Spleen (tissue), 11 donors: Measurements from ENCODE around the gene DLEC1. TPM values are rescaled to one million over a fixed set of nuclear protein-coding genes. Genes with fewer than 3 reads are reported as not detected.

Experiments used
- DNase-seq: peaks from one replicate; pipeline ENCODE4 v3.0.0-alpha.2; 2020
- H3K27ac ChIP-seq, 8 donors: fragments of 200-600 bp; sonication (generic) in 7 of 8; 1 replicate in 4 of 8; 2 replicates in 4 of 8; pipeline versions ENCODE4 v1.5.0 to v1.8.0; 2016 to 2021; ENCODE audit warnings: inconsistent platforms in 4 of 8, mild to moderate bottlenecking in 4 of 8, moderate library complexity in 1 of 8
- H3K27me3 ChIP-seq, 7 donors: fragments of 200-600 bp; sonication (generic) in 6 of 7; replicated peaks in 1 of 7; 1 replicate in 4 of 7; 2 replicates in 3 of 7; pipeline versions ENCODE4 v1.5.0 to v1.8.0; 2016 to 2021; ENCODE audit warnings: inconsistent platforms in 3 of 7, mild to moderate bottlenecking in 1 of 7
- H3K36me3 ChIP-seq, 6 donors: fragments of 200-600 bp; sonication (generic) in 5 of 6; 1 replicate in 4 of 6; 2 replicates in 2 of 6; pipeline versions ENCODE4 v1.5.0 to v1.8.0; 2016 to 2021; ENCODE audit warnings: inconsistent platforms in 2 of 6
- H3K4me1 ChIP-seq, 6 donors: fragments of 200-600 bp; sonication (generic) in 5 of 6; 1 replicate in 3 of 6; 2 replicates in 3 of 6; pipeline versions ENCODE4 v1.5.0 to v1.8.0; 2016 to 2021; ENCODE audit warnings: inconsistent platforms in 3 of 6
- H3K4me3 ChIP-seq, 8 donors: fragments of 200-600 bp; sonication (generic) in 7 of 8; 1 replicate in 4 of 8; 2 replicates in 4 of 8; pipeline versions ENCODE4 v1.5.0 to v1.8.0; 2016 to 2021; ENCODE audit warnings: inconsistent platforms in 4 of 8, mild to moderate bottlenecking in 4 of 8, moderate library complexity in 2 of 8
- H3K9me3 ChIP-seq, 8 donors: fragments of 200-600 bp; sonication (generic) in 7 of 8; 1 replicate in 4 of 8; 2 replicates in 4 of 8; pipeline versions ENCODE4 v1.5.0 to v1.8.0; 2016 to 2021; ENCODE audit warnings: inconsistent platforms in 4 of 8
- POLR2A ChIP-seq, 3 donors: fragments of 450-650 bp; IDR thresholded peaks; one replicate each; pipeline ENCODE4 v1.5.1; 2017; ENCODE audit warnings: antibody characterized with exemption in 3 of 3, mild to moderate bottlenecking in 1 of 3
- POLR2AphosphoS5 ChIP-seq, 3 donors: sonication (generic); formaldehyde crosslinking; IDR thresholded peaks; one replicate each; pipeline ENCODE4 v1.5.1; 2017; ENCODE audit warnings: antibody characterized with exemption in 3 of 3
- WGBS, 5 donors: extraction: QIAGEN DNeasy Blood & Tissue Kit in 3 of 5; methylation state at CpG; one replicate each; pipeline versions ENCODE4 v1.1.5 to v1.1.7; 2013 to 2018; 5-methylcytosine and 5-hydroxymethylcytosine counted together
- intact Hi-C: fragments of 100-400 bp; cut with DNase I; formaldehyde crosslinking; loops from one replicate; pipeline ENCODE4 v1.15.0; 2023; ENCODE audit warnings: low total_unique reads
- polyA plus RNA-seq, 3 donors: library from polyadenylated mRNA; stranded (reverse); fragments of 200-250 nt; gene quantifications; one replicate each; pipeline ENCODE4 v1.2.1, GENCODE V29; 2013
- total RNA-seq, 7 donors: library from RNA; depleted of rRNA in 3 of 7; stranded (reverse); fragments of >200 nt in 3 of 7; fragmentation: NEBNext Ultra II Directional in 4 of 7; extraction: Animal tissue kit (Norgen Biotek cat#: 25700) in 4 of 7; gene quantifications; one replicate each; pipeline versions ENCODE4 v1.1.0 to v1.2.1, GENCODE V29; 2016 to 2021
- TF ChIP-seq, protein P1 (sequence below), 11 experiments: fragments of 200-600 bp in 7 of 11; fragments of 450-650 bp in 4 of 11; sonication (generic) in 4 of 11; IDR thresholded peaks in 8 of 11; conservative IDR thresholded peaks in 3 of 11; 1 replicate in 7 of 11; 2 replicates in 4 of 11; pipeline versions ENCODE4 v1.4.0 to v1.8.0; 2016 to 2021; ENCODE audit warnings: antibody characterized with exemption in 11 of 11, inconsistent platforms in 4 of 11, mild to moderate bottlenecking in 1 of 11
- donor health status: healthy with polysubstance abuse.
- donor health status: DM: no; HTN: no; CAD: no; lungs with moderate emphysema.
- donor health status: DM: no; HTN: no; CAD: no.
- donor health status: Bipolar disorder and iron deficiency.
- donor health status: healthy.
- donor health status: DM: no; HTN: no; CAD: no.
- donor health status: DM: yes; HTN: yes; CAD: no.

DLEC1 gene
- total and polyA plus RNA-seq, 10 donors, result 0.36 to 2.3 (median 0.88) TPM

DNA sequence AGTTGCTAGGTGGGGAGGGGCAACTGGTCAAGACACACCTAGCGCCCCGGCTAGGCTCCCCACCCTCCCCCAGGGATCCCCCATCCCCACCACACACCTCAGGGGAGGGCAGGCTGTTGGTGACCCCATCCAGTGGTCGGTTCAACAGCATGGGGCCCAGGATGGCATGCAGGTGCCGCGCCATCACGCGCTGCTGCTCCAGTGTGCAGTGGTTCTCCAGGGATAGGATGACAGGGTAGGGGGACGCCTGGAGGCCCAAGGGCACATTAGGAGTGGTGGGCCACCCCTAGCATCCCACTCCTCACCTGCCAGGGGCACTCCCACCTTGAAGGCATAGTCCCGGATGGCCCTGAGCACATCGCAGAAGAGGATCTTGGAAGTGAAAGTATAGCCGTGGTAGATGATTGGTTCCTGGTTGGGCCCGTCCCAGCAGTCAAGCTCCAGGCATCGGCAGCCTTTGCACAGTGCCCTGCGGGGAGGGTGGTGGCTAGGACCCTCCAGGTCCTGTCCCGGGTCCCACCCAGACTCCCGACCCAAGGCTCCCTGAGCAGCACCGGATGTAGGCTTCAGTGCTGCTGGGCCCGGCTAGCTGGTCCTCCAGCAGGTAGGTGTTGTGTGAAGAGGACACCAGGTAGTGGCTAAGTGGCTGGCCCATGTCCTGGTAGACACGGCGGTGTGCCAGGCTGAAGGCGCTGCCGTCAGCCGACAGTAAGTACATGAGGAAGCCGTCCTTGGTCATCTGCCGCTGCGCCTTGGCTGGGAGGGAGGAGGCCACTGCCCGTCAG lies 29.0 kb upstream of the DLEC1 start:
- WGBS, 5 donors, result 83 to 92% (median 92%) methylated on average over 5 to 27 of the region's 27 CpGs
- DNase-seq, result peak; percentile 71
- Histone ChIP-seq H3K4me1 (peaks cover 0 to 11% (median 0%) of the 10 kb centered on the region in 6 donors), H3K9me3 (no peaks in the 10 kb centered on the region), H3K27me3 (no peaks in the 10 kb centered on the region), H3K27ac (no peak overlapping the region), H3K36me3 (peaks cover 0 to 78% (median 39%) of the 10 kb centered on the region in 6 donors), H3K4me3 (no peak overlapping the region)
- intact Hi-C loops, result no loop called here
- TF ChIP-seq POLR2A (IDR thresholded peaks at IDR 0.05) (no peak), POLR2AphosphoS5 (IDR thresholded peaks at IDR 0.05) (peak; percentile 34 to 71 (median 40))

- H3K4me3 ChIP-seq, result no peak overlapping the region
- peaks cover 0 to 7% (median 4%) of the 10 kb centered on the region in 8 donors for H3K9me3 ChIP-seq
- no peaks in the 10 kb centered on the region for H3K27me3 ChIP-seq
- H3K27ac ChIP-seq, result no peak overlapping the region
- DNase-seq, result peak; percentile 72
- peaks cover 0 to 11% (median 0%) of the 10 kb centered on the region in 6 donors for H3K4me1 ChIP-seq
- no peak for TF ChIP-seq POLR2A (IDR thresholded peaks at IDR 0.05)
- TF ChIP-seq, protein P1, sequence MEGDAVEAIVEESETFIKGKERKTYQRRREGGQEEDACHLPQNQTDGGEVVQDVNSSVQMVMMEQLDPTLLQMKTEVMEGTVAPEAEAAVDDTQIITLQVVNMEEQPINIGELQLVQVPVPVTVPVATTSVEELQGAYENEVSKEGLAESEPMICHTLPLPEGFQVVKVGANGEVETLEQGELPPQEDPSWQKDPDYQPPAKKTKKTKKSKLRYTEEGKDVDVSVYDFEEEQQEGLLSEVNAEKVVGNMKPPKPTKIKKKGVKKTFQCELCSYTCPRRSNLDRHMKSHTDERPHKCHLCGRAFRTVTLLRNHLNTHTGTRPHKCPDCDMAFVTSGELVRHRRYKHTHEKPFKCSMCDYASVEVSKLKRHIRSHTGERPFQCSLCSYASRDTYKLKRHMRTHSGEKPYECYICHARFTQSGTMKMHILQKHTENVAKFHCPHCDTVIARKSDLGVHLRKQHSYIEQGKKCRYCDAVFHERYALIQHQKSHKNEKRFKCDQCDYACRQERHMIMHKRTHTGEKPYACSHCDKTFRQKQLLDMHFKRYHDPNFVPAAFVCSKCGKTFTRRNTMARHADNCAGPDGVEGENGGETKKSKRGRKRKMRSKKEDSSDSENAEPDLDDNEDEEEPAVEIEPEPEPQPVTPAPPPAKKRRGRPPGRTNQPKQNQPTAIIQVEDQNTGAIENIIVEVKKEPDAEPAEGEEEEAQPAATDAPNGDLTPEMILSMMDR (IDR thresholded peaks at IDR 0.05 in 8 of 11, conservative IDR thresholded peaks at IDR 0.05 in 3 of 11), result no peak
- TF ChIP-seq POLR2AphosphoS5 (IDR thresholded peaks at IDR 0.05), result peak; percentile 14 to 66 (median 25)
- H3K36me3 ChIP-seq, result peaks cover 0 to 78% (median 42%) of the 10 kb centered on the region in 6 donors
- 81 to 94% (median 90%) methylated on average over 9 to 21 of the region's 21 CpGs for WGBS, 5 donors
- intact Hi-C loops, result no loop called here
Observed at GRCh38 chr3:38011111-38011510, 27.9 kb upstream of the DLEC1 start.

- H3K36me3 ChIP-seq, result peaks cover 0 to 80% (median 40%) of the 10 kb centered on the region in 6 donors
- peaks cover 0 to 13% (median 11%) of the 10 kb centered on the region in 8 donors for H3K9me3 ChIP-seq
- DNase-seq, result no peak
- no peak overlapping the region for H3K4me3 ChIP-seq
- H3K4me1 ChIP-seq, result peaks cover 0 to 20% (median 0%) of the 10 kb centered on the region in 6 donors
- TF ChIP-seq POLR2AphosphoS5 (IDR thresholded peaks at IDR 0.05) (no peak), POLR2A (IDR thresholded peaks at IDR 0.05) (no peak)
- TF ChIP-seq, protein P1 (IDR thresholded peaks at IDR 0.05 in 8 of 11, conservative IDR thresholded peaks at IDR 0.05 in 3 of 11), result no peak
- no peak overlapping the region for H3K27ac ChIP-seq
- intact Hi-C loops, result no loop called here
- 72 to 97% (median 90%) methylated on average over 3 of the region's 3 CpGs for WGBS, 5 donors
- no peaks in the 10 kb centered on the region for H3K27me3 ChIP-seq
Observed at GRCh38 chr3:38015485-38015884, 23.5 kb upstream of the DLEC1 start.

DNA sequence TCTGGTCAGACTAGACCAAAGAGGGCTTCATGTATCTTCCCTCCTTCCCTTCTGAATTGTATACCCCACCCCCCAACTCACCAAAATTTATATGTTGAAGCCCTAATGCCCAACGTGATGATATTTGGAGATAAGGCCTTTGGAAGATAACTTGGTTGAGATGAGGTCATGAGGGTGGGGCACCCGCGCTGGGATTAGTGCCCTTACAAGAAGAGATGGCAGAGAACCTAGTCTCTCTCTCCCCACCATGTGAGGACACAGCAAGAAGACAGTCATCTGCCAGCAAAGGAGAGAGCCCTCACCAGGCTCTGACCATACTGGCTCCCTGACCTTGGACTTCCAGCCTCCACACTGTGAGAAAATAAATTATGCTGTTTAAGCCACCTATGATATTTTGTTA lies 23.0 kb upstream of the DLEC1 start:
- Histone ChIP-seq H3K4me1 (peaks cover 0 to 25% (median 0%) of the 10 kb centered on the region in 6 donors), H3K27me3 (no peaks in the 10 kb centered on the region), H3K36me3 (peaks cover 0 to 75% (median 40%) of the 10 kb centered on the region in 6 donors), H3K4me3 (no peak overlapping the region), H3K9me3 (peaks cover 0 to 13% (median 11%) of the 10 kb centered on the region in 8 donors), H3K27ac (no peak overlapping the region)
- 83 to 96% (median 91%) methylated on average over 3 of the region's 3 CpGs for WGBS, 5 donors
- TF ChIP-seq POLR2A (IDR thresholded peaks at IDR 0.05) (no peak), POLR2AphosphoS5 (IDR thresholded peaks at IDR 0.05) (no peak)
- TF ChIP-seq, protein P1 (IDR thresholded peaks at IDR 0.05 in 8 of 11, conservative IDR thresholded peaks at IDR 0.05 in 3 of 11), result no peak
- intact Hi-C loops, result no loop called here
- no peak for DNase-seq
